GM19239 (cell line): ENCODE measurements around the gene ALPL.
"Not testable (repeated sequence)": the region's sequence is repeated elsewhere in the genome, so short reads cannot be mapped to it uniquely, and the experiment has no call there.

Experiments used
- DNase-seq: peaks from one replicate; pipeline ENCODE4 v3.0.0; 2011; ENCODE audit warnings: low spot score; ENCODE audit not compliant: insufficient read length
- FAIRE-seq: peaks from 2 replicates; lab custom pipeline; 2011; peaks lifted over from hg19 to GRCh38; lab: Jason Lieb, UNC

ALPL gene

DNA sequence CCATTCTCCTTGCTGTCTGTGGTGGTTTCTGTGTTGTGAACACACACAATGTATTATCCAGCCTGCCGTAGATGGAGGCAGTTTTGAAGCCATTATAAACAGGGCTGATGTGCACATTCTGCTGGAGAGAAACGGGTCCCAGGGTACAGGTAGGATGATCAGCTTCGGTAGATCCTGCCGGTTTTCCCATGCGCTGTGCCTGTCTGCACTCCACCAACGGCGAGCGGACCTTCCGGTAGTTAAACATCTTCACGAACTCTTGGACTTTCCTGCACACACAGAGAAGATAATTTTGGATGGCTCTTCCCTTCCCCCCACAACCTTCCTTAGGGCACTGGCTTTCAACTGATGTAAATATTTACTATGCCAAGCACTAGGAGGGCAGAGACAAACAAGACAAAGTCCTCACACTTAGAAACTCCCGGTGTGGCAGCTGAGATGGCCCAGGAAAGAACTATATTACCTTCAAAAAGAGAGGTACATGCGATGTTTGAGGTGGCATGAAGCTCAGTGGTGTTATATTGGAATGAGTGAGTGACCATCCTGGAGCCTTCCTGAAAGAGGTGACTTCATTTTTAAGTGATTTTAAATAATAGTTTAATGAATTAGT is 41.7 kb downstream of the ALPL start:
- no peak for FAIRE-seq

DNA sequence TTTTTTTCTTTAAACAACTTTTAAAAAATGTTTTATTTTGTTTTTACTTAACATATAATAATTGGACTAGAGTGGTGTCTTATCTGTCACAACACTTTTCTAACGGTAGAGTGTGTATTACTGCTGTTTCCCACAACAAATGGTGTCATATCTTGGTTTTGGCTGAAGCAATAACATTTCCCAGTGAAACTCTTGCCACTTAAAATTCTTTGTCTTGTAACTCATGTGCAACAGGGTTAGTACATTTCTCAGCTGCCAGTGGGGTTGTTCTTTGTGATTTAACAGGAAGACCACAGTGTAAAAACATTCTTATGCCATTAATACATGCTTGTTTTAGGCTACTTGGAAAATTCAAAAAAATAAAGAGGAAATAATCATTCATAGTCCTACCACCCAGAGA is 43.5 kb downstream of the ALPL start:
- FAIRE-seq (no peak), DNase-seq (no peak)

More for the DNA sequence above, 41.7 kb downstream of the ALPL start:
- DNase-seq: no peak

DNA sequence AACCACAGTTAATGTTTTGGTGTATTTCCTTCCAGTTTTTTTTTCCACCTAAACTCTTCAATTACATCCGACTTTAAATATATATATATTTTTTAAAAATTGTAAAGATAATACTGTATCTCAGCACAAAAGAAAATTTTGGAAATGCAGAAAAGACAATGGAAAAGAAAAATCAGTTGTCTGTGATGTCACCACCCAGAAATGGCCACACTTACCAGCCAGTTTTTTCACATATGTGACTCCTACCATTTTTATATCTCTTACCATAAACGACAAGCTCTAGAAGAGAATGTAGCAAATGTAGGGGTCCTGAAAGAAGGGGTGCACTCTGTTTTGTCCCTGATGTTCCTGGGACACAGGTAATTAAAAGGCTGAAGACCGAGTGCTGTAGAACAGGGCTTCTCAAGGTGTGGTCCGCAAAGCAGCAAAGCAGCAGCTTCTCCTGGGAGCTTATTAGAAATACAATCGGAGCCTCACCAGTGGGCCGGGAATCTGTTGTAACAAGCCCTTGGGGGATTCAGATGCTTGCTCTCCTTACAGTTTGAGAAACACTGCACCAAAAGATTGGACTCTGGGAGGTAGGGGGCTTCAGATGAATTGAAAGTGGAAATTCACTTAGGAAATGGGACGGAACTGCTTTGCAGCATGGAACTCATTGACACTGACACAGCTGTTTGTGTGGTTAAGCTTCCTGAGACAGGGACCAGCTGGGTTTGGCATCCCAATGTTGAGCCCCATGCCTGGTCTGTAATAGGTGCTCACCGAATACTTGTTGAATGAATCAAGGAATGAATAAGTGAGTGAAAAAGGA is 44.1 kb downstream of the ALPL start:
- FAIRE-seq (no peak), DNase-seq (no peak)

DNA sequence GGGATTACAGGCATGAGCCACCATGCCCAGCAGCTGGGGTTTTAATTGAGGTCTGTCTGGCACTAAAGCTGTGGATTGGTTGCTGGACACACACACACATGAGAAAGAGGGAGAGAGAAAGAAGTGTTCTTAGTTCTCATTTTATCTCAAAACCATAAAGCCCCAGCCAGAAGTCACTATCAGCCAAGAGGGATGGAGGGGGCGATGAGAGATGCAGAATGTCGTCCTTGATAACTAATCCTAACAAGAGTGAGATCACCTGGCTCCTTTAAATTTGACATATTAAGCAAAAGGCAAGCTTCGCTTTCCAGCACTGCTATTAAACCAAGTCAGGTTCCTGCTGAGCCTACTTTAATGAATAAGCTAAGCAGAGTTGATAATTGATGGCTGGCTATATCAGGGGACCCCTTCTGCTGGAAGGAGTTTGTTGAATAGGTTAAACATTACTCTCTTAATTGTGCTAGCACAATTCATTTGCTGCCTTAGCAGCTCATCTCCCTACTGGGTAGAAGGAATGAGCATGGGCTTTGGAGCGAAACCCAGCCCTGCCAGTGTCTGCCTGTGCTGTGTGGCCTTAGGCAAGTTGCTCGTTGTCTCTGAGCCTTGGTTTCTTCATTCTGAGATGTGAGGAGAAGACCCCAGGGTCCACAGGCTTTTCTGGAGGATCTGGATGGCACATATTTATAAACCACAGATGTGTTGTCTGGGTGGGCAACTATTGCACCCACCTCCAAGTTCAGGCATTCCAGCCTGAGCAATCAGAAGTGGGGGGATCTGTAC is 50.8 kb downstream of the ALPL start:
- no peak for FAIRE-seq
- no peak for DNase-seq

DNA sequence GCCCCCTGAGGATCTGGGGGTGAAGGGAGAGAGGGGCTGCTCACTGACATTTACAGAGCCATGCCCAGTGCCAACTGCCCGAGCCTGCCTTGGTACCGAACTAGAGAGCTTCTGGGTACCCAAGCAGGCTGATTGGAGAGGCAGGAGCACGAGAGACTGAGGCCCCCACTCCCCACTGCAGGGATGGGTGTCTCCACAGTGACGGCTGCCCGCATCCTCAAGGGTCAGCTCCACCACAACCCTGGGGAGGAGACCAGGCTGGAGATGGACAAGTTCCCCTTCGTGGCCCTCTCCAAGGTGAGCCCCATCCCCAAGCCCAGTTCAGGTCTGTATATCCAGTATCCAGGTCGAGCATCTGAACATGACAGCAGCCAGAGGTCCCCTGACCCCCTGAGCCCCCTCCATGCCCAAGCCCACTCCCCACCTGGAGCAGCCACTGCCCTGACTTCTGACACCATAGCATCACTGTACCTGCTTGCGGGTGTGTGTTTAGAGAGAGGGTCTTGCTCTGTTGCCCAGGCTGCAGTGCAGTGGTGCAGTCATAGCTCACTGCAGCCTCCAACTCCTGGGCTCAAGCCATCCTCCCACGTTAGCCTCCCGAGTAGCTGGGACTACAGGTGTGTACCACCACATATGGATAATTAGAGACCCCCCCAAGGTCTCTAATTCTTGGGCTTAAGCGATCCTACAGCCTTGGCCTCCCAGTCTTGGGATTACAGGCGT is 51.9 kb downstream of the ALPL start:
- FAIRE-seq (no peak), DNase-seq (no peak)

DNA sequence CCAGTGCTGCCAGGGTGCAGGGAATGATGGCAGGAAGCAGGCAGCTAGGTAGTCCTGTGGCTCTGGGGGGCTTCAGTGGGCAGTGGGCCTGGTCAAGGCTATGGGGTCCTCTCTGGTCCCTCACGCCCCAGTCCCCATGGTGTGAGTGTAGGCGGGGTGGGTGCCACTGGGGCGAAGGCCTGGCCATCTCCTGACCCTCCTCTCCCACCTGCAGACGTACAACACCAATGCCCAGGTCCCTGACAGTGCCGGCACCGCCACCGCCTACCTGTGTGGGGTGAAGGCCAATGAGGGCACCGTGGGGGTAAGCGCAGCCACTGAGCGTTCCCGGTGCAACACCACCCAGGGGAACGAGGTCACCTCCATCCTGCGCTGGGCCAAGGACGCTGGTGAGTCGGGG is 53.7 kb downstream of the ALPL start:
- FAIRE-seq (no peak), DNase-seq (no peak)

DNA sequence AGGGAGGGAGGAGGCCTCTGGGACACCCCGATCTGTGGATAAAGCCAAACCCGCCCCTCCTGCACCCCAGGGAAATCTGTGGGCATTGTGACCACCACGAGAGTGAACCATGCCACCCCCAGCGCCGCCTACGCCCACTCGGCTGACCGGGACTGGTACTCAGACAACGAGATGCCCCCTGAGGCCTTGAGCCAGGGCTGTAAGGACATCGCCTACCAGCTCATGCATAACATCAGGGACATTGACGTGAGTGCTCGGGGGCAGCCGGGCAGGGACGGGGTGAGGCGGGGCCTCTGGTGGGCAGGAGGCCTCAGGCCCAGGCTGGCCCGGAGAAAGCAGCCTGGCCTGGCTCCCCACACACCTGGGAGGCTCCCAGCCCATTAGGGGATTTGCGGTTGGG is 54.7 kb downstream of the ALPL start:
- FAIRE-seq (no peak), DNase-seq (no peak)

DNA sequence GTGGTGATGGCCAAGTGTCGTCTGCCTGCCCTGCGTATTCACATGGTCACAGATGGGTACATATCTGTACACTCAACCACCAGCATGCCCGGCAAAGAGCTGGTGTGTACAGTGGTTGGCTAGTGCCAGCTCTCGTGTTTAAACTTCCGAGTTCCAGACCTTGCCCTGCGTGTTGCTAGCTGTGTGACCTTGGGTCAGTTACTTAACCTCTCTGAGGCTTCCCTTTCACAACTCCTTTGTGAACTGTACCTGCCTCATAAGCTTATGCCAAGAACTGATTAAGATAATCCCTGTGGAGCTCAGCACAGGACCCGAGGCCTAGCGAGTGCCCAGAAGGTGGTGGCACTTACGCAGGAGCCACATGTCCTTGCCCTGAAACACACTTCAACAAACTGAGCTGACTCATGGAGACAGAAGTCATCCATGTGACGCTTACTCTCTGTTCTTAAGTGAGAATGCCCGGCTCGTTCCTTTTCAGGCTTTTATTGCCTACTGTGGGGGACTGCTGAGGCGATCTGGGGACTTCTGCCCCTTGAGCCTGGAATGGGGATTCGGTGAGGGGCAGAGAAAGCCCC is 55.4 kb downstream of the ALPL start:
- no peak for FAIRE-seq

DNA sequence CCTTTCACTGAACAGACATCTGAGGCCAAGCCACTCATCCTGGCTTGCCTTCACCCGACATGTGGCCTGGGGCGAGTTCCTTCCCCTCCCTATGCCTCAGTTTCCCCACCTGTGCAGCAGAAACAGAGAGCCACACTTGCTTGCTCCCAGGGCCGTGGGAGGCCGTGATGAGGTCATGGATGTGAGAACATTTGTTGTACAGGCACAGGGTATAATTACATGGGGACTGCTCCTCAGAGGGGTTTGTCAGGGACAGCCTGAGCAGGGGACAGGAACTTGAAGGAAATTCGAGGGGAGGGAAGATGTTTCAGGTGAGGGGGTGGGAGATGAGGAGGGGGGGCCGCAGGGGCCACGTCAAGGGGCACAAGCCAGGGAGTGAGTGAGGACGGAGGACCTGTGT is 56.1 kb downstream of the ALPL start:
- no peak for DNase-seq

More for the DNA sequence above, 55.4 kb downstream of the ALPL start:
- no peak for DNase-seq

DNA sequence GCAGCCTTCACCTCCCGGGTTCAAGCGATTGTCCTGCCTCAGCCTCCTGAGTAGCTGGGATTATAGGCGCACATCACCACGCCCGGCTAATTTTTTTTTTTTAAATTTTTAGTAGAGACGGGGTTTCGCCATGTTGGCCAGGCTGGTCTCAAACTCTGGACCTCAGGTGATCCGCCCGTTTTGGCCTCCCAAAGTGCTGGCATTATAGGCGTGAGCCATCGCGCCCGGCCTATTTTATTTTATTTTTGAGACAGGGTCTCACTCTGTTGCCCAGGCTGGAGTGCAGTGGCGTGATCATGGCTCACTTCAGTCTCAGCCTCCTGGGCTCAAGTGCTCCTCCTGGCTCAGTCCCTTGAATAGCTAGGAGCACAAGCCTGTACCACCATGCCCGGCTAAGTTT is 57.1 kb downstream of the ALPL start:
- not testable (repeated sequence) for DNase-seq, FAIRE-seq

More for the DNA sequence above, 56.1 kb downstream of the ALPL start:
- FAIRE-seq: no peak

DNA sequence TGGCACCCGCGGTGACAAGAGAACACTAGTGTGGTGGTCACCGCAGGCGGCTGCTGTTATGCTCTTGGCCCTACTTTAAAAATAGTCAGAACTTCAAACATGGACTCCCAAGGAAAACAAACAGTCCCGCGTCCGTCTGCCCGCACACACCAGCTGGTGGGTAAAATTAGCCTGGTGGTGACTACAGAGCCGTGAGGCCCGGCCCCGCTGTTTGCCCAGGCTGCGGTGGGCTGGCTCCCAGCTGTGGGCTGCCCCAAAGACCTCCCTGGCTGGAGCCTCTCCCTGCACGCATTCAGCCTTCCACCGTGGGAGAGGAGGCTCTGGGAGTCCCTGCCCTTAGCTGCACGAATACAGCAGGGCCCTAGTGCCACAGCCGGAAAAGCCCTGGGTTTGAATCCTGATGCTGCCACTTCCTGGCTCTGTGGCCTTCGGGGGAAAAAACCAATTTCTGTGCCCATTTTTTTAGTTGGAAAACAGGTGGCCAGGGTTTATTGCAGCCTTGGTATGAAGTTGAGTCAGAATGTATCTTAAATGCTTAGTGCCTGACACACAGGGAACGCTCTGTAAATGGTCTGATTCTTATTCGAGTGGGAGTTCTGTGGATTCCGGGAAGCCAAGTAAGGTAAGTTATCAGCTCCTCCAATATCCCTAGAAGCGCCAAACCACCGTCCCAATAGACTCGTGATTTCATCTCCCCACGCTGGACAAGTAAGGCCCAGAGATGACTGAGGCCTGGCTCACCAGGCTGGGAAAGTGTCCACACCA is 58.2 kb downstream of the ALPL start:
- no peak for FAIRE-seq
- DNase-seq: no peak

DNA sequence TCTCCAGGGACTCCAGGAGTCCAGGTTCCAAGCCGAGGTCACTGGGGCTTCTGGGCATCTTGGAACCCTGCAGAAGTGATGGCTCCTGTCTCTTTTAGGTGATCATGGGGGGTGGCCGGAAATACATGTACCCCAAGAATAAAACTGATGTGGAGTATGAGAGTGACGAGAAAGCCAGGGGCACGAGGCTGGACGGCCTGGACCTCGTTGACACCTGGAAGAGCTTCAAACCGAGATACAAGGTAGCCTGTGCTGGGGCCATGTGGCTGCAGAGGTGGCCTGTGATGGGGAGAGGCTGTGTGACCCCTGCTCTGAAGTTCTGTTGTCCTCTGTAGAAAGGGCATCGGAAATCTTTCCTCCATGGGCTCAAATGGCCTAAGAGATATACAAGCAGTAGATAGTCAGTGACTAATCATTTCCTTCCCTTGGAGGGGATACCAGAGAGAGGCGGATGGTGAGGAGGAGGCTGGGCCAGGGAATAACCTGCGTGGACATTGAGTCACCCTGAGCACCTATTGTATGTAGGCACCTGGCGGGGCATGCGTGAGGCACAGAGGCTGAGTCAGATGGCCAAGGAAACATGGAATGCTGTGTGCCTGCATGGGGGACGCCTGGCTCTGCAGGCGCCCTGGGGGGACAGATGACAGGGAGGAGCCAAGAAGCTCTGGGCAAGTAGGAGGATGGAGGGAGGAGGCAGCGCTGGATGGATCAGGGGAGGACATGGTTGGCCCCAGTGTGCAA is 59.0 kb downstream of the ALPL start:
- FAIRE-seq (no peak), DNase-seq (no peak)

DNA sequence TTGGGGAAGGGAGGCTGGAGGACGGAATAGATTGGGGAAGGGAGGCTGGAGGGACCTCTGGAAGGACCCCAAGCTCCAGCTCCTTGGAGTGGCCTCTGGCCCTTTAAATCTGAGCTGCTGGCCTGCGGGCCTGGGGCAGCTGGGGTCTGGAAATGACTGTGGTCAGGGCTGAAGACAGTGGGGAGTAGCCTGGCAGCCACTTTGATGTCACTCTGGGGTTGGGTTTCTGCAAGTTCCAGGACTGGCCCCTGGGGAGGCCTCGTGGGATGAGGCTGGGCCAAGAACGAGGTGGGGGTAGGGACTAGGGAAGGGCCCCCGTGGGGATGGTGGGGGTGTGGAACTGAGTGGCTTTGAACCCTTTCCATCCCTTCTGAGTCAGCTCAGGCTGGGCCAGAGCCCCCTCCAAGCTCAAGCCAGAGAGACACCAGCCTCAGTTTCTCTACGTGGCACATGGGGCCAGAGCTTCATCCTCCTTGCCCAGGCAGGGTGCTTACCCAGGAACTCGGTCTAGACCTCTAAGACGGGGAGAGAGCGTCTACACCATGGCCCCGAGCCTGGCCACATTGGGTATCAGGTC is 59.7 kb downstream of the ALPL start:
- FAIRE-seq: no peak

DNA sequence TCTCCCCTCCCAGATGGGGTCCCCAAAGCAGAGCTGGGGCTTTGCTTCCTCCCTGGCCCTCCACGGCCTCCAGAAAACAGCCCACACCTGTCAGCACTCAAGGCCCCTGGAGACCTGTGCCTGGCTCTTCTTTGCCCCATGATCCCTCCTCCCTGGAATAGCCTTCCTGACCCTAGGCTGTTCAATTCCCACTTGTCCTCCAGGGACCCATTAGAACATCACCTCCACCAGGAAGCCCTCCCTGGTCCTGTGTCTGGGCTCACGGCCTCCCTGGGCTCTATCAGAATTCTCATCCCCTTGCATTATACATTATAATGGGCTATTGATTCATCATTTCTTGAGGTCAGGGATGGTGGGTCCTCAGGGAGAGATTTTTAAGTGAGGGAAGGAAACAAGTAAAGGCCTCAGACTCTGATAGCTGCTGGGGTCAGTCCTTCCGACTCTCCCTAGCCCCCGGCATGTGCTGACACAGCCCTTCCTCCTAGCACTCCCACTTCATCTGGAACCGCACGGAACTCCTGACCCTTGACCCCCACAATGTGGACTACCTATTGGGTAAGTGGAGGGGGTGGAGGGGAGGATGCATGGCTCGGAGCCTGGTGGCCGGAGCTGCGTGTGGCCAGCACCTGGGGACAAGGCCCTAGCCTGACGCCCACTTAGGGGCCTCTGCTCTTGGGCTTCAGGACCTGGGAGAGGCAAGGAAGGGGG is 60.8 kb downstream of the ALPL start:
- DNase-seq: no peak
- no peak for FAIRE-seq

More for the DNA sequence above, 59.7 kb downstream of the ALPL start:
- no peak for DNase-seq

DNA sequence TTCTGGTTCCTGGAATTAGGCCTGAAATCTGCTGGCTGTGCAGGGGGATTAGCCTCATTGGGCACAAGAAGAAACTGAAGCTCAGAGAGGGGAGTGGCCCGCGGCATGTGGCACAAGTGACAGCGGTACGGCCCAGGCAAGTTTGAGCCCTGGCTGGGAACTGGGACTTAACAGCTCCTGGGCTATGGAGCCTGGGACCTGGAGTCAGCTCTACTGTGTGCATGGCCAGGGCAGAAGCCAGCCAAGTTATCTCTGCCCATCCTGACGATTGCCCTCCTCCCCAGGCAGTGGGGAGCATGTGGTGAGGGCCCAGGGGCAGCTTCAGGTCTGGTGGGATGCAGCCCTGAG is 61.3 kb downstream of the ALPL start:
- no peak for FAIRE-seq

DNA sequence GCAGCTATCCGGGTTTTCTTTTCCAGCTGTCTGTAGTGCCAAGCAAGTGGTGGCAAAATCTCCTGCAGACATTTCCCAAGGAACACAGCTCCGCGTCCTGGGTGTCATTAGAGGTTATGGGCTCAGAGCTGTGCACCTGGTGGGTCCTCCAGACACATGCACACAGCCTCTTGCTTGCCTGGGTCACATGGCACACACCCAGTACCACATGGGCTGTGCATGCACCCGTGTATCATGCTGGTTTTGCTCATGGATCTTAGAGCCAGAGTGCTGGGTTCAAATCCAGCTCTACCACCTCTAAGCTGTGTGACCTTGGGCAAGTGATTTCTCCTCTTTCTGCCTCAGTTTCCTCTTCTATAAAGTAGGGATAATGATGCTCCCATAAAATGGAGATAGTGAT is 61.7 kb downstream of the ALPL start:
- FAIRE-seq: no peak
- DNase-seq: no peak

More for the DNA sequence above, 61.3 kb downstream of the ALPL start:
- no peak for DNase-seq

DNA sequence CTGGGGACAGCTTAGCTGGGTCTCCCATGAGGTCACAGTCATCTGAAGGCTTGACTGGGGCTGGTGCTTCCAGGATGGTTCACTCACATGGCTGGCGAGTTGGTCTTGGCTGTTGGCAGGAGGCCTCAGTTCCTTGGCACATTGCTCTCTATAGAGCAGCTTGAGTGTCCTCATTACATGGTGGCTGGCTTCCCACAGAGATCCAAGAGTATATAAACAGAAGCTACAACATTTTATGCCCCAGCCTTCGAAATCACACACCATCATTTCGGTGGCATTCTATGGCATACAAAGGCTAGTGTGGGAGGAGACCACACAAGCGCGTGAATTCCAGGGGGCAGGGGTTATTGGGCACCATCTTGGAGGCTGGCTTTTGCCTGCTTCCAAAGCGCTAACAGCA is 63.0 kb downstream of the ALPL start:
- FAIRE-seq: no peak
- no peak for DNase-seq

DNA sequence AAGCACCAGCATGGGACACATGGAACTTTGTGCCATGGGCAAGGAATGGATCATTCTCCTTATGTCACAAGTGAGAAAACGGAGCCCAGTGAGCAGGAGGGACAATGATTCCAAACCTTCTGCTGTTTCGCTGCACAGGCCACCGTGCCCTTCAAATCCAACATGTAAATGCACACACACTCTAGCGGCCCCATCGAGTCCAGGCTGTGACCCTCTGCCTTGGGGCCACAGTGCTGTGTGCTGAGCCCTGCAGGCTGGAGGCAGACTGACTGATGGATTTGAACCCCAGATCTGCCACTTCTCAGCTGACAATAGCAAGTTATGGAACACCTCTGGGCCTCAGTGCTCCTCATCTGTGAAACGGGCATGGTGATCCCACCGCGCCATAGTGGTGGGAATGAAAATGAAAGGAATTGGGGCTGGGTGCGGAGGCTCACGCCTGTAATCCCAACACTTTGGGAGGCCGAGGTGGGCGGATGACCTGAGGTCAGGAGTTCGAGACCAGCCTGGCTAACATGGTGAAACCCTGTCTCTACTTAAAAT is 63.6 kb downstream of the ALPL start:
- DNase-seq: no peak
- FAIRE-seq: no peak
